HG03175 (cell line): ENCODE measurements around the gene CHAC1.

Source experiments
- ATAC-seq: cut with Tn5 transposase; IDR thresholded peaks from one replicate; pipeline ENCODE4 v1.9.1; 2021; ENCODE audit warnings: mild to moderate bottlenecking, moderate library complexity; ENCODE audit not compliant: unreplicated experiment

The CHAC1 gene

GRCh38 chr15:40923551-40923950 lies 29.7 kb upstream of the CHAC1 start:
- ATAC-seq: no peak

GRCh38 chr15:40925495-40925862 lies 27.8 kb upstream of the CHAC1 start:
- ATAC-seq: no peak

GRCh38 chr15:40925863-40926658 lies 27.2 kb upstream of the CHAC1 start:
- no peak for ATAC-seq

DNA sequence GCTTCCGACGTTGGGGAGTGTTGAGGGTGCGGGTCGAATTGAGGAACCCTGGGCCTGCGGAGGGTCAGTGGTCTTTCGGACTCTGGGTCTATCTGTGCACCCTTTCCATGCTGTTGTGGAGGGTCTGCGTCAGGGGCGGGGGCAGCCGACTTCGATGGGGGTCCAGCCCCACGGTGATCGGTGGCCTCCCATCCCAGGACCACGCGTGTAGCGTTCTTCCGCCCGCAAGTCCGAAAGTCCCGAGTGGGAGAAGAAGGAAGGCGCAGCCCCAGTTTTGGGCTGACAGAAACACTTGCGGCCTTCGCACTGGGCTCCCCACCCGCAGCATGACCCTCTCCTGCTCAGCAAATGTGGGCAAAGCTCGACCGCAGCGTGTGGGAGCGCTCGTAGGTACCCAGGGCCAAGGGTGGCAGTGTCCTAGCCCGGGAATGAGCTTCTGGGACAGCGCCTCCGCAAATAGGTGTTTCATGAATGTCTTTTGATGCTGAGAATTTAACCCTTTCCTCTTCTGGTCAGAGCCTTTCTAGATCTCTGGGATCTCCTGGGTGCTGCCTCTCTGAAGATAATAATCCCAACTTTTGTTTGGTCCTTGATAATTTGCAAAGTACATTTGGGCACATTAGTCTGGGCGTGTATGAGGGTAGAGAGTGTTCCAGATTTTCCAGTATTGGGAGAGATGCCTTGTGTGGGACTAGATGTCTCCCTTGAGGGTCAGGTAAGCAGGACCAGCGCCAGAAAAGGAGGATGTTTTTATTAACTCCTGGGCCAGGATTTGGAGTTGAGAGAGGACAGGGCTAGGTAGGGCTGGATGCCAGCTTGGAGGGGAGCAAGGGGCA lies 26.4 kb upstream of the CHAC1 start:
- ATAC-seq: no peak

DNA sequence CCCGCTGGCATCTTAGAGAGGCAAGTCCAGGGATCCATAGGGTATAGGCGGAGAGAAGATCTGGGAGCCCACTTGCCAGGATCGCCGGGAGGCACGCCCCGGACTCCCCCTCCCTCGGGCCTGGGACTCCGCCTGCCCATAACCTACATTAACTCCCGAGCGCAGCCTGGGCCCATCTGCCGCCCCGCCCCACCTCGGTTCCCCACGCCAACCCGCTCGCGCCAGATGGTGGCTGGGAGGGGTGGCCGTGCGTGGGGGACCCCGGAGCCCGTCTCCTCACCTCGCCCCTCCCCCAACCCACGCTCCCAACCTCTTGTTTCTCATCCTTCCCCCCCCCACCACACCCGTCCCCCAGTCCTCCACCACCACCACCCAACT lies 25.8 kb upstream of the CHAC1 start:
- no peak for ATAC-seq

GRCh38 chr15:40927873-40928806 lies 25.1 kb upstream of the CHAC1 start:
- no peak for ATAC-seq

GRCh38 chr15:40928821-40929659 lies 24.2 kb upstream of the CHAC1 start, which contains the start of gene DLL4:
TSS of gene DLL4 (plus strand) at chr15:40929340. CDS start at chr15:40929669, 329 bp downstream.
- ATAC-seq: no peak

DNA sequence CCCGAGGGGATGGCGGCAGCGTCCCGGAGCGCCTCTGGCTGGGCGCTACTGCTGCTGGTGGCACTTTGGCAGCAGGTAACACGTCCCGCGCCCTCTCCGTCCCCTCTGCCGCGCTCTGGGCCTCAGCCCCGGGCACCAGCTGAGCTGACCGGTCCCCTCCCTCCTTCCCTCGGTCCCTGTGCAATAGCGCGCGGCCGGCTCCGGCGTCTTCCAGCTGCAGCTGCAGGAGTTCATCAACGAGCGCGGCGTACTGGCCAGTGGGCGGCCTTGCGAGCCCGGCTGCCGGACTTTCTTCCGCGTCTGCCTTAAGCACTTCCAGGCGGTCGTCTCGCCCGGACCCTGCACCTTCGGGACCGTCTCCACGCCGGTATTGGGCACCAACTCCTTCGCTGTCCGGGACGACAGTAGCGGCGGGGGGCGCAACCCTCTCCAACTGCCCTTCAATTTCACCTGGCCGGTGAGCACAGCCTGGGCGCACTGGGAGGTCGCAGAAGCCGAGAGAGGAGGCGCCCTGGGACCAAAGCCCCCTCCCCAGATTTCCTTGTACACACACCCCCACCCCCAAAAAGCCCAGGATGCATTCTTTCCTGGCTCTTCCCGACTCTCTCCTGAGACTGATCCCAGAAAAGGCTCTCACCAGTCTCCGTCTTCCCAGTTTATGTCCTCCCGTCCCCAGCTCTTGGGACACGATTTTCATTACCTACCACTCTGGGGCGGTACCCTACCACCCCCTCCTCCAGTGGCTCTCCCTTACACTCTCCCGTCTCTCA lies 23.4 kb upstream of the CHAC1 start:
- no peak for ATAC-seq

GRCh38 chr15:40930430-40931299 lies 22.6 kb upstream of the CHAC1 start:
- ATAC-seq: no peak

- ATAC-seq: no peak
Measured at GRCh38 chr15:40931300-40932142, 21.8 kb upstream of the CHAC1 start.

- no peak for ATAC-seq
Measured at GRCh38 chr15:40932156-40932555, 21.1 kb upstream of the CHAC1 start.

DNA sequence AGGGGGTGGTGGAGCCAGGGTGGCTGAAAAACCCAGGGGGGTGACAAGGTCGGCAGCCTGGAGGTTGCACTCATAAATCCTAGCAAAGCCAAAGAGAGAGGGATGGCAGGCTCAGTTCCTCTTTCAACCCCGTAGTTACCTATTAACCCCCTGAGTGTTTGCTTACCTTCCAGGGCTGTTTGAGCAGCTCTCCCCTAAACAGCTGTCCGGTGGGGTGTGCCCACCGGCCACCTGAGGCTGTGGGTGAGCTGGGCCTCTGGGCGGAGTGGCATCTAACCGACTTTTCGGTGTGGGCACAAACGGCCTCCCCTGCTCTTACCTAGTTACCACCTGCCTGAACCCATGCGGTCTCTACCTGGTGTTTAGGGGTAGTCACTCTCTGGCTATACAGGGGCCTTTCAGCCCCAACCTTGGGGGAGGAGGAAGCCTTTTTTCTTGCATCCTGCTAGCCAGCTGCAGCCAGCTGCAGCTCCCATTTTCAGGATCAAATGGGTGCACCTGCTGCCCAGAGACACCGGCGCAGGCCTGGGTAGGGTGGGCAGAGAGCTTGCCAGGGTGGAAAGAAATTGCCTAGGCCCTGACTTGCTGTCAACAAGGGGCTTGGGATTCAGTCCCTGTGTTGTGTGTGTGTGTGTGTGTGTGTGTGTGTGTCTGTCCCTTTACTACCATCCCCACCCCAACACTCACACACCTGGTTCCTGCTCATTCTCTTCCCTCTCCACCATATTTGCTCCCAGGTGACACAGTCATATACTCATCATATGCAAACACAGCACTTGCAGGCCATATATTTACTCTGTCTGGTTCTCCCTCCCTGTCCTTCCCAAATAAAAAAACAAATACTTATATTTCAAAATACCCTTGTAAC lies 20.4 kb upstream of the CHAC1 start:
- no peak for ATAC-seq

DNA sequence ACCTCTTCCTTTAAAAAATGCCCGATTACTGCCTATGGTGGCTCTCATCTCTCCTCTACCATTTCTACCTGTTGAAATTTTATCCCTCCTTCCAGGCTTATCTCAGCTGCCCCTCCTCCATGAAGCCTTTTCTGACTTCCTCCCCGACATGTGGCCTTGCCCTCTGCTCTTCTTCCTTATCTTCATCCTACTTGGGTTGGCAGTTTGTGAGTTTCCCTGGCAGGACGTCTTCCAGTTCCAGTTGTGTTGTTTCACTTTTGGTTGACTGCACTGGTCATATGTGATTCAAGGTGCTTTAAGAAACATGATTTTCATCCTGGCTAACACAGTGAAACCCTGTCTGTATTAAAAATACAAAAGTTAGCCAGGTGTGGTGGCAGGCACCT lies 19.8 kb upstream of the CHAC1 start:
- no peak for ATAC-seq

GRCh38 chr15:40934457-40934856 lies 18.8 kb upstream of the CHAC1 start:
- ATAC-seq: no peak

GRCh38 chr15:40936234-40936708 lies 17.0 kb upstream of the CHAC1 start:
- ATAC-seq: no peak
